GM12872 (cell line): Measurements from ENCODE around the gene FBXL20.

Source experiments
- TF ChIP-seq, protein P1 (sequence below): IDR thresholded peaks from 3 replicates; pipeline ENCODE4 v1.5.1; 2011; ENCODE audit warnings: low read depth, mild to moderate bottlenecking, low read length, moderate library complexity; ENCODE audit not compliant: insufficient read depth

The FBXL20 gene

DNA sequence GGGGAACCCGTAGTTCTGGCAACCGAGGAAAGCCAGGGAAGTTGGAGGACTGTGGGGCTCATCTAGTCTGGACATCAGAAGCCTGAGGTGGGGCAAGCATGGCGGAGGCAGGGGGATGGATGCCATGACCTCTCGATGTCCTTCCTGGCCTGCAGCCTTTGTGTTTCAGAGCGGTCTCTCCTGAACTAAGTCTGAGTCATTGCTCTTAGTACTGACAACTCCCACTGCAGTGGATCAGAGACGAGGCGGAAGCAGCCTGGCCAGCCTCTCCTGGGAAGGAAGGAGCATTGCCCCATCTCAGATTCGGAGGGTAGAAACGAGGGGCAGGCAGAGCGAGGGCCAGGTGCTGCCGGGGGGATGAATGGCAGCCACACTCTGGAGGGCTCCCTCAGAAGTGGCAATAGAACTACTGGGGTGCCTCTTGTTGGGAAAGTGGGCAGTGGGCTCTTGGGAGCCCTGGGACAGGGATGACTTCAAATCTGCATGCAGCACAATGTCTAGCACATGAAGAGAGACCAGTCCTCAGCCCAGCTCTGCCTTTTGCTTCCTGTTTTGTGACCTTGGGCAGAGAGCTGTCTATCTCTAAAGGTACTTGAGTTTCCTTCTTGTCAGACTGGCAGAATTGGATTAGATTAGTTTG lies 172.0 kb downstream of the FBXL20 start:
- TF ChIP-seq, protein P1, sequence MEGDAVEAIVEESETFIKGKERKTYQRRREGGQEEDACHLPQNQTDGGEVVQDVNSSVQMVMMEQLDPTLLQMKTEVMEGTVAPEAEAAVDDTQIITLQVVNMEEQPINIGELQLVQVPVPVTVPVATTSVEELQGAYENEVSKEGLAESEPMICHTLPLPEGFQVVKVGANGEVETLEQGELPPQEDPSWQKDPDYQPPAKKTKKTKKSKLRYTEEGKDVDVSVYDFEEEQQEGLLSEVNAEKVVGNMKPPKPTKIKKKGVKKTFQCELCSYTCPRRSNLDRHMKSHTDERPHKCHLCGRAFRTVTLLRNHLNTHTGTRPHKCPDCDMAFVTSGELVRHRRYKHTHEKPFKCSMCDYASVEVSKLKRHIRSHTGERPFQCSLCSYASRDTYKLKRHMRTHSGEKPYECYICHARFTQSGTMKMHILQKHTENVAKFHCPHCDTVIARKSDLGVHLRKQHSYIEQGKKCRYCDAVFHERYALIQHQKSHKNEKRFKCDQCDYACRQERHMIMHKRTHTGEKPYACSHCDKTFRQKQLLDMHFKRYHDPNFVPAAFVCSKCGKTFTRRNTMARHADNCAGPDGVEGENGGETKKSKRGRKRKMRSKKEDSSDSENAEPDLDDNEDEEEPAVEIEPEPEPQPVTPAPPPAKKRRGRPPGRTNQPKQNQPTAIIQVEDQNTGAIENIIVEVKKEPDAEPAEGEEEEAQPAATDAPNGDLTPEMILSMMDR: no peak

DNA sequence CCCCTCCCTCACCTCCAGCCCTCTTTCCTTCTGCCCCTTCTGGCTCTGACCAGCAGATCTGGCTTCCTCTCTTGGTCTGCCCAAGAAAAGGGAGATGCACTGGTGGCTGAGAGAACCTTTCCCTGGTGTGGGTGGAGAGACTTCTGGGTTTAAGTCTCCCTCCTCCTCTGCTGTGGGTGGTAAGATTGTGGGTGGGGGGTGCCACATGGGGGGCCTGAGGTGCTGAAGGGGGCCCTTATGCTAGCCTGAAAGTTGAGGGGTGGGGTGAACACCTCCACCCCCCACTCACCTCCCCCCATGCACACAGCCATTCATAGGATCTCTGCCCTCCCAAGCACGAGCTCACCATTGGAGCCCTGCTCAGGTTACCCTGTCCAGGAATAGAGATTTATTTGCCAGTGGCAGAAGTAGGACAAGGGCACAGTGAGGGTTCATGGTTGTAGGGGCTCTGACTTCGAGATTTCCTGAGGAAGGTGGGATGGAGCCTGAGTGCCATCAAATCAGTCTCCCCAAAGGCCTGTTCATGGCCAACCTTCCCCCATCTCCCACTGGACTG lies 174.0 kb downstream of the FBXL20 start:
- TF ChIP-seq, protein P1: no peak

DNA sequence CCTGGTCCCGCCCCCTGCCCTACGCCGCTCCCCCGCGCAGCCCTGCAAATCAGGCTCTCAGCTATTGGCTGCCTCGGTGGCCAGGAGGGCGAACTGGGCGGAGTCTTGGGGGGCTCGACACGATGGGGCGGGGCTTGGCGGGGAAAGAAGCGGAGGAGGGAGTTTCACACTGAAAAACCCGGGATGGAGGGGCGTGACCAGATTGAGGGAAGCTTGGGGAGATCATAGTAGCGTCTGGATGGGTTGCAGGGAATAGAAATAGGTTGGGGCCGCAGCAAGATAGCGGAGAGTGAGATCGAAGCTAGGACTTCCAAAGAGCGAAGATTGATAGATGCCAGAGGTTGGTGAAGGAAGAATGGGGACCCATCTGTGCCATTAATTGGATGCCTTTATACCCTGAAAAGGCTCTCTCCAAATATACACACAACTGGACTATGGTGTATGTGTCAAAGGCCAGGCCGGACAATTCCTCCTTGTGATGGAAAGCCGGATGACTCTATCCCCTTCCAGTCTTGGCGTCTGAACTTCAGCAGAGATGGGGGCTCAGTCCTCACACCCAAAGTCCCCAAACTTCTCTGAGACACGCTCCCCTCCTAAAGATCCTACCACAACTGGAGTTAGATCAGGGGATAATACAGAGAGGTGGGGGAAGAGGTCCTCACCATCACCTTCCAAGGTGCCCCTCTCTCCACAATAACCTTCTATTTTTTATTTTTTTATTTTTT lies 175.3 kb downstream of the FBXL20 start:
- TF ChIP-seq, protein P1: no peak

DNA sequence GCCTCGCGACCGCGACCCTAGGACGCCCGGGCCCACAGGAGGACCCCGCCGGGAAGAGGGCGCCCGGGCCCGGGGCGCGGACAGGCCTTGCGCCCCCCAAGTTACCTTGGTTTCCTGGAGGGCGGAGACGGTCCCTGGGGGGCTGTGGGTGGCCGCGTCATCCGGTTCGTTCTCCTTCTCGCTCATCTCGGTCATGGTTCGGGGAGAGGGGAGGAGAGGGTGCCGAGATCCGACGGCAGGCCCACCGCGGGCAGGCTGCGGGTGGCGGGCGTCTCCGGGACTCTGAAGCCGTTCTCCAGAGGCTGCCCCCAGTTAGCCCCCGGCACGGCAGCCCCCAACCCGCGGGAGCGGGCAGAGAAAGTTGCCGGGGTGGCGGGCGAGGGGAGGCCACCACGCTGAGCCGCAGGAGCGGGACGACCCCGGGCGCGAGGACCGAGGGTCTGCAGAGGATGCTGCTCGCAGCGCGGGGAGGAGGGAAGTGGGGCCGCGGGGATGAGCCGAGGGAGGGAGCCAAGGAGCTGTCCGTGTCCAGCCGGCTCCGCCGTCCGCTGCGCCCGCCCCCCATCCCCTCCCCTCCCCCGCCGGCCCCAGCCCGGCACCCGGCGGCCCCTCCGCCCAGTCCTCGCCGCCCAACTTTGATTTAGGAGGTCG lies 176.0 kb downstream of the FBXL20 start, which contains the start of gene STAC2:
Gene STAC2, minus strand, starts transcription at position 638 of the 651 bp plus-strand sequence. Its CDS starts 443 bp downstream, at position 195.
- TF ChIP-seq, protein P1: no peak

DNA sequence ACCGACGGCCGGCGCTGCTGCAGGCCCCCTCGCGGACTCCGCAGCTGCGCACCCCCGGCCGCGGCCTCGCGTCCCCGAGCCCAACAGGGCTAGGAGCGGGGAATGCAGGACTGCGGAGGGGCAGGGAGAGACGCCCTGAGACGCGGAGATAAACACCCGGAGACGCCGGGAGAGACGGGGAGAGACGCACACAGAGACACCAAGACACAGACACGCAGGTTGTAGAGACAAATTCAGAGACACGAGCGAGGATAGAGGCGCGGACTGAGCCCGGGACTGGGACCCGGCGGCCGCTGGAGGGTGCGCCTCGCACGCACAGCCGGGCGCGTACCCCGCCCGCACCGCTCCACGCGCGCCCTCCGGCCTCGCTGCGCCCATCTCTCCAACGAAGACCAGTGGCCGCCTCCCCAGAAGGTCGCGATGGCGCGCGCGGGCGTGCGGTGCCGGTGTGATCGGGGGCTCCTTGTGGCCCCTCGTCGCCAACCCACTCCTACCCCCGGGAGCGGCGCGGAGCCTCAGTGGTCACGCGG lies 176.6 kb downstream of the FBXL20 start:
- TF ChIP-seq, protein P1: no peak

DNA sequence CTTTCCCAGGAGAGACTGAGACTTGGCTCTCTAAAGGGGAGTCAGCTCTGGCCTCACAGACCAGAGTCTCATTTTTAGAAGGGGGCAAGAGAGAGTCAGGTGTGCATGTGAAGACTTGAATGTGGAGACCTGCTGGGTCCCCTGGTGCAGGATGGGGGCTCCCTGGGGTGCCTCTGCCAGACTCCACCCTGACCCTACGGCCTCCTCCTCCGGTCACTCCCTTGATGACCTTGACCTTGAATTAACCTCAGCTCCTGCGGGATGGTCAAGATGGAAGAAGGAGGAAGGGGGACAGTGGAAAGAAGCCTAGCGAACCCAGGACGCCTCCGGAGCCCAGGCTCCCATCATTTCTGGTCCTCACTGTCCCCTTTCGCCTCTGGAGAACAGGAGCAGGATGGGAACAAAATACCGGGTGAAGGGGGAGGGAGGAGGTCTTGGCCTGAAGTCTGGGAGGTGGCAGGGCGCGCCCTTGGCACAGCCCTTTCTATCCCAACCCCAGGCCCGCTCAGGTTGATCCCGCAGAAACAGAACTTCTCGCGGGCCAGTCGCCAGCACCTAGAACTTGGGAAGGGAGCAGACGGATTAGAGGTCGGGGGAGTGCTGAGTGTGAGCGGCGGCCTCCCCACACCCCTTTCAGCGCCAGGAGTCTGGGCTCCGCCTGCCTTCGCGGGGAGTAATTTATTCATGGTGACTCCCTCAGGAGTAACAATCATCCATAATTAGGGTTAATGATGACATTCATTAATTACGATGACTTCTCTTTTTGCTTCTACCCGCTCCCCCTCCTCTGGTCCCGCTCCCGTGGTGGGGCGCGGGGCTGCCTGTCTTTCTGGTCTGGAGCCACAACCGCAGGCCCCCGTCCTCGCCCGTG lies 177.3 kb downstream of the FBXL20 start:
- TF ChIP-seq, protein P1: no peak
